ENCODE measurements around the gene PTTG1.

Gene PTTG1

GRCh38 chr5:160452795-160453194 lies 31.1 kb downstream of the PTTG1 start:
- DNase-seq = no peak

GRCh38 chr5:160453751-160454150 lies 32.1 kb downstream of the PTTG1 start:
- DNase-seq = no peak

GRCh38 chr5:160455600-160455999 lies 33.9 kb downstream of the PTTG1 start:
- DNase-seq = no peak

GRCh38 chr5:160456480-160457177 lies 35.0 kb downstream of the PTTG1 start:
- no peak for DNase-seq

- no peak for DNase-seq
Observed at GRCh38 chr5:160457252-160457651, 35.6 kb downstream of the PTTG1 start.

GRCh38 chr5:160458806-160459800 lies 37.4 kb downstream of the PTTG1 start:
- DNase-seq = no peak

GRCh38 chr5:160460377-160461049 lies 38.9 kb downstream of the PTTG1 start:
- no peak for DNase-seq

- no peak for DNase-seq
Observed at GRCh38 chr5:160461378-160461777, 39.7 kb downstream of the PTTG1 start.

GRCh38 chr5:160462167-160462566 lies 40.5 kb downstream of the PTTG1 start:
- no peak for DNase-seq

GRCh38 chr5:160463227-160463626 lies 41.6 kb downstream of the PTTG1 start:
- DNase-seq = no peak

- DNase-seq = no peak
Observed at GRCh38 chr5:160463740-160464465, 42.2 kb downstream of the PTTG1 start.

- DNase-seq = no peak
Observed at GRCh38 chr5:160464466-160464797, 42.8 kb downstream of the PTTG1 start.

GRCh38 chr5:160466116-160466515 lies 44.5 kb downstream of the PTTG1 start:
- DNase-seq = no peak

- no peak for DNase-seq
Observed at GRCh38 chr5:160466889-160467554, 45.4 kb downstream of the PTTG1 start.

- DNase-seq = peak in 24 of 56 donors; percentile 3 to 41 (median 13)
Observed at GRCh38 chr5:160467555-160468362, 46.1 kb downstream of the PTTG1 start.

GRCh38 chr5:160468363-160468975 lies 46.8 kb downstream of the PTTG1 start:
- DNase-seq = no peak

GRCh38 chr5:160469156-160470144 lies 47.8 kb downstream of the PTTG1 start:
- no peak for DNase-seq

All from nucleus accumbens (tissue), 56 donors.